Spleen (tissue), 11 donors: ENCODE data around the gene EGLN3. TPM values are rescaled to one million over a fixed set of nuclear protein-coding genes. Genes with fewer than 3 reads are reported as not detected.

Source experiments
- DNase-seq: peaks from one replicate; pipeline ENCODE4 v3.0.0-alpha.2; 2020
- H3K27ac ChIP-seq, 8 donors: fragments of 200-600 bp; sonication (generic) in 7 of 8; 1 replicate in 4 of 8; 2 replicates in 4 of 8; pipeline versions ENCODE4 v1.5.0 to v1.8.0; 2016 to 2021; ENCODE audit warnings: inconsistent platforms in 4 of 8, mild to moderate bottlenecking in 4 of 8, moderate library complexity in 1 of 8
- H3K27me3 ChIP-seq, 7 donors: fragments of 200-600 bp; sonication (generic) in 6 of 7; replicated peaks in 1 of 7; 1 replicate in 4 of 7; 2 replicates in 3 of 7; pipeline versions ENCODE4 v1.5.0 to v1.8.0; 2016 to 2021; ENCODE audit warnings: inconsistent platforms in 3 of 7, mild to moderate bottlenecking in 1 of 7
- H3K36me3 ChIP-seq, 6 donors: fragments of 200-600 bp; sonication (generic) in 5 of 6; 1 replicate in 4 of 6; 2 replicates in 2 of 6; pipeline versions ENCODE4 v1.5.0 to v1.8.0; 2016 to 2021; ENCODE audit warnings: inconsistent platforms in 2 of 6
- H3K4me1 ChIP-seq, 6 donors: fragments of 200-600 bp; sonication (generic) in 5 of 6; 1 replicate in 3 of 6; 2 replicates in 3 of 6; pipeline versions ENCODE4 v1.5.0 to v1.8.0; 2016 to 2021; ENCODE audit warnings: inconsistent platforms in 3 of 6
- H3K4me3 ChIP-seq, 8 donors: fragments of 200-600 bp; sonication (generic) in 7 of 8; 1 replicate in 4 of 8; 2 replicates in 4 of 8; pipeline versions ENCODE4 v1.5.0 to v1.8.0; 2016 to 2021; ENCODE audit warnings: inconsistent platforms in 4 of 8, mild to moderate bottlenecking in 4 of 8, moderate library complexity in 2 of 8
- H3K9me3 ChIP-seq, 8 donors: fragments of 200-600 bp; sonication (generic) in 7 of 8; 1 replicate in 4 of 8; 2 replicates in 4 of 8; pipeline versions ENCODE4 v1.5.0 to v1.8.0; 2016 to 2021; ENCODE audit warnings: inconsistent platforms in 4 of 8
- POLR2A ChIP-seq, 3 donors: fragments of 450-650 bp; IDR thresholded peaks; one replicate each; pipeline ENCODE4 v1.5.1; 2017; ENCODE audit warnings: antibody characterized with exemption in 3 of 3, mild to moderate bottlenecking in 1 of 3
- POLR2AphosphoS5 ChIP-seq, 3 donors: sonication (generic); formaldehyde crosslinking; IDR thresholded peaks; one replicate each; pipeline ENCODE4 v1.5.1; 2017; ENCODE audit warnings: antibody characterized with exemption in 3 of 3
- WGBS, 5 donors: extraction: QIAGEN DNeasy Blood & Tissue Kit in 3 of 5; methylation state at CpG; one replicate each; pipeline versions ENCODE4 v1.1.5 to v1.1.7; 2013 to 2018; 5-methylcytosine and 5-hydroxymethylcytosine counted together
- intact Hi-C: fragments of 100-400 bp; cut with DNase I; formaldehyde crosslinking; loops from one replicate; pipeline ENCODE4 v1.15.0; 2023; ENCODE audit warnings: low total_unique reads
- polyA plus RNA-seq, 3 donors: library from polyadenylated mRNA; stranded (reverse); fragments of 200-250 nt; gene quantifications; one replicate each; pipeline ENCODE4 v1.2.1, GENCODE V29; 2013
- total RNA-seq, 7 donors: library from RNA; depleted of rRNA in 3 of 7; stranded (reverse); fragments of >200 nt in 3 of 7; fragmentation: NEBNext Ultra II Directional in 4 of 7; extraction: Animal tissue kit (Norgen Biotek cat#: 25700) in 4 of 7; gene quantifications; one replicate each; pipeline versions ENCODE4 v1.1.0 to v1.2.1, GENCODE V29; 2016 to 2021
- TF ChIP-seq, protein P1 (sequence below), 11 experiments: fragments of 200-600 bp in 7 of 11; fragments of 450-650 bp in 4 of 11; sonication (generic) in 4 of 11; IDR thresholded peaks in 8 of 11; conservative IDR thresholded peaks in 3 of 11; 1 replicate in 7 of 11; 2 replicates in 4 of 11; pipeline versions ENCODE4 v1.4.0 to v1.8.0; 2016 to 2021; ENCODE audit warnings: antibody characterized with exemption in 11 of 11, inconsistent platforms in 4 of 11, mild to moderate bottlenecking in 1 of 11
- donor health status: healthy with polysubstance abuse.
- donor health status: DM: no; HTN: no; CAD: no; lungs with moderate emphysema.
- donor health status: DM: no; HTN: no; CAD: no.
- donor health status: Bipolar disorder and iron deficiency.
- donor health status: healthy.
- donor health status: DM: no; HTN: no; CAD: no.
- donor health status: DM: yes; HTN: yes; CAD: no.

Gene EGLN3
- total and polyA plus RNA-seq, 10 donors, result 4.0 to 21.5 (median 7.8) TPM

GRCh38 chr14:33909380-33910084, 41.3 kb downstream of the EGLN3 start:
- 82 to 95% (median 86%) methylated on average over 6 of the region's 6 CpGs for WGBS, 5 donors
- Histone ChIP-seq H3K27me3 (no peaks in the 10 kb centered on the region), H3K36me3 (no peaks in the 10 kb centered on the region), H3K9me3 (peaks cover 0 to 4% (median 0%) of the 10 kb centered on the region in 8 donors), H3K27ac (no peak overlapping the region), H3K4me3 (no peak overlapping the region), H3K4me1 (no peaks in the 10 kb centered on the region)
- intact Hi-C loops, result no loop called here
- no peak for DNase-seq
- TF ChIP-seq, protein P1, sequence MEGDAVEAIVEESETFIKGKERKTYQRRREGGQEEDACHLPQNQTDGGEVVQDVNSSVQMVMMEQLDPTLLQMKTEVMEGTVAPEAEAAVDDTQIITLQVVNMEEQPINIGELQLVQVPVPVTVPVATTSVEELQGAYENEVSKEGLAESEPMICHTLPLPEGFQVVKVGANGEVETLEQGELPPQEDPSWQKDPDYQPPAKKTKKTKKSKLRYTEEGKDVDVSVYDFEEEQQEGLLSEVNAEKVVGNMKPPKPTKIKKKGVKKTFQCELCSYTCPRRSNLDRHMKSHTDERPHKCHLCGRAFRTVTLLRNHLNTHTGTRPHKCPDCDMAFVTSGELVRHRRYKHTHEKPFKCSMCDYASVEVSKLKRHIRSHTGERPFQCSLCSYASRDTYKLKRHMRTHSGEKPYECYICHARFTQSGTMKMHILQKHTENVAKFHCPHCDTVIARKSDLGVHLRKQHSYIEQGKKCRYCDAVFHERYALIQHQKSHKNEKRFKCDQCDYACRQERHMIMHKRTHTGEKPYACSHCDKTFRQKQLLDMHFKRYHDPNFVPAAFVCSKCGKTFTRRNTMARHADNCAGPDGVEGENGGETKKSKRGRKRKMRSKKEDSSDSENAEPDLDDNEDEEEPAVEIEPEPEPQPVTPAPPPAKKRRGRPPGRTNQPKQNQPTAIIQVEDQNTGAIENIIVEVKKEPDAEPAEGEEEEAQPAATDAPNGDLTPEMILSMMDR (IDR thresholded peaks at IDR 0.05 in 8 of 11, conservative IDR thresholded peaks at IDR 0.05 in 3 of 11), result no peak
- TF ChIP-seq POLR2AphosphoS5 (IDR thresholded peaks at IDR 0.05), result no peak
- TF ChIP-seq POLR2A (IDR thresholded peaks at IDR 0.05), result no peak

DNA sequence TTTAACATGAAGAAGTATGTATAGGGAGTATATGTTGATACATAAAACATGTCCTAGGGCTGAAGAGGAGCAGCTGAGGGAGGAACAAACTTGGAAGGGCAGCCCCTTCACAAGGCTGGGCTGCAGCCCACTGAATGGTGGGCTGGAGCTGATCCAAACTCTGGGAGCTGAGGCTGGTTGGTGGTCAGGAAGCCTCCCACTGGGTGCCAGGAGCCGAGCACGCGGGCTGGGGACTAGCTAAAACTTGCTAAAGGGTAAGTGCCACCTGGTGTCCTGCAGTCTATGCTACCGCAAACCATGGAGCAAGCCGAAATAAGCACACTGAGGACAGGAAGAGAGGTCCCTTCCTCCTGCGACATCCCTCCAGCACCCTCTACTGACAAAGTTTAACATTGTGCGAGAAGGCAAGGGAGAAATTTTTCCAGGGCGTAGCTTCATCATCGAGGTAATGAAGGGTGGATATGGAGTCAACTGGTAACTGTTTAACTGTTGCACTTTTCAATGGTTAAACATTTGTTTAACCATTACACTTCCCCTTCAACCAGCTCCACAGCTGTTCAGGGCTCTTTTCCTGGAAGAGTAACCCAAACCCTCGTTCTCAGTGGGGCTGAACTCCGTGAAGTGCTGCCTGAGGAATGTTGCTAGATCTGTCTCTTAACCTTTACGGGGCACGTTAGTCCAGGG, 42.2 kb downstream of the EGLN3 start:
- 84 to 94% (median 94%) methylated on average over 13 of the region's 13 CpGs for WGBS, 5 donors
- no peaks in the 10 kb centered on the region for H3K4me1 ChIP-seq
- peaks cover 0 to 4% (median 0%) of the 10 kb centered on the region in 8 donors for H3K9me3 ChIP-seq
- TF ChIP-seq POLR2A (IDR thresholded peaks at IDR 0.05), result no peak
- TF ChIP-seq, protein P1 (IDR thresholded peaks at IDR 0.05 in 8 of 11, conservative IDR thresholded peaks at IDR 0.05 in 3 of 11), result no peak
- TF ChIP-seq POLR2AphosphoS5 (IDR thresholded peaks at IDR 0.05), result no peak
- no peak overlapping the region for H3K4me3 ChIP-seq
- H3K27me3 ChIP-seq, result no peaks in the 10 kb centered on the region
- intact Hi-C loops, result no loop called here
- DNase-seq, result no peak
- H3K27ac ChIP-seq, result no peak overlapping the region
- no peaks in the 10 kb centered on the region for H3K36me3 ChIP-seq

DNA sequence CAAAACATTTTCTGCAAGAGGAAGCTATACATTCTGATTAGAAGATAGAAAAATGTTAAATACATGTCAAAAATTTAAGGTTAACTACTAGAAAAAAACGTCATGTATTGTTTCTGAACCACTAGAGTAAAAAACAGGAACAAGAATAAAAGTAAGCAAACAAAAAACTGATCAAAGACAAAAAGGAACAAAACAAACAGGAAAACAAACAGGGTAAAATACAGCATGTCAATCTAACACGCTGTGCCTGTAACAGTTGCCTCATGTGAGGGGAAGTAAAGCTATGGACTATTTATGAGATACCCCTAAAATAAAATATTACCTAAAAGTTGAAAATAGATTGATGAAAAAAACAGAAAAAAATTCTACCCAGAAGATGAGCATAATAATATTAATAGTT, 43.9 kb downstream of the EGLN3 start:
- Histone ChIP-seq H3K4me1 (no peaks in the 10 kb centered on the region), H3K27me3 (no peaks in the 10 kb centered on the region), H3K27ac (no peak overlapping the region), H3K36me3 (no peaks in the 10 kb centered on the region), H3K9me3 (peaks cover 0 to 4% (median 0%) of the 10 kb centered on the region in 8 donors), H3K4me3 (no peak overlapping the region)
- WGBS, 5 donors, result 26 to 46% (median 32%) methylated on average over 2 of the region's 2 CpGs
- intact Hi-C loops, result no loop called here
- no peak for DNase-seq
- TF ChIP-seq, protein P1 (IDR thresholded peaks at IDR 0.05 in 8 of 11, conservative IDR thresholded peaks at IDR 0.05 in 3 of 11), result no peak
- TF ChIP-seq POLR2AphosphoS5 (IDR thresholded peaks at IDR 0.05) (no peak), POLR2A (IDR thresholded peaks at IDR 0.05) (no peak)

DNA sequence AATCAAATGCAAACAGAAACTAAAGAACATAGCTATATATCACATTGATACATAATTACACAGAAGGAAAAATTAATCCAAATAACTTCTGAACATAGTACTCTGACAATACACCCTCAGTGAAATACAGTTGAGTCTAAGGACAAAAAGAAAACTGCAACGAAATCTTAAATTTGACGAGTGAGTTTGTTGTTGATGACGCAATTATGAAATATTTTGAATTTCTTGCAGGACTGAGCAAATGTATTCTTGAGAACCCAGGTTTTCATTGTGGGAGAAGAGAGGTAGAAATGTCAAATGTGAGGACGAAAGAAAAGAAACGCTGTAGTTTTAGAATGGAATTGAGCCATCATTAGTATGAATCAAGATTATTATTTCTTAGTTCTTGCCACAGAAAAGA, 46.3 kb downstream of the EGLN3 start:
- Histone ChIP-seq H3K4me3 (no peak overlapping the region), H3K4me1 (no peaks in the 10 kb centered on the region), H3K27ac (no peak overlapping the region), H3K27me3 (no peaks in the 10 kb centered on the region), H3K36me3 (no peaks in the 10 kb centered on the region), H3K9me3 (peaks cover 0 to 4% (median 0%) of the 10 kb centered on the region in 8 donors)
- WGBS, 5 donors, result 94 to 98% (median 95%) methylated on average over 5 of the region's 5 CpGs
- intact Hi-C loops, result no loop called here
- no peak for DNase-seq
- TF ChIP-seq POLR2AphosphoS5 (IDR thresholded peaks at IDR 0.05), result no peak
- no peak for TF ChIP-seq POLR2A (IDR thresholded peaks at IDR 0.05)
